Astrocyte of the cerebellum (primary cell): ENCODE results near the gene TTC16.

Source experiments
- DNase-seq: peaks from one replicate; pipeline ENCODE4 v3.0.0-alpha.2; 2011; ENCODE audit warnings: low read depth
- H3K4me3 ChIP-seq: 2 replicates; pipeline ENCODE4 v1.5.1; 2011; ENCODE audit warnings: mild to moderate bottlenecking, low read depth, low read length, moderate library complexity
- in situ Hi-C: cut with HindIII; loops from 2 replicates; pipeline ENCODE4 v1.10.0; 2017; ENCODE audit warnings: low sequenced_read_pairs
- TF ChIP-seq, protein P1 (sequence below): IDR thresholded peaks from 2 replicates; pipeline ENCODE4 v1.5.1; 2012; ENCODE audit warnings: low read length, low read depth, moderate library complexity, mild to moderate bottlenecking; ENCODE audit errors: missing control alignments

TTC16 gene

DNA sequence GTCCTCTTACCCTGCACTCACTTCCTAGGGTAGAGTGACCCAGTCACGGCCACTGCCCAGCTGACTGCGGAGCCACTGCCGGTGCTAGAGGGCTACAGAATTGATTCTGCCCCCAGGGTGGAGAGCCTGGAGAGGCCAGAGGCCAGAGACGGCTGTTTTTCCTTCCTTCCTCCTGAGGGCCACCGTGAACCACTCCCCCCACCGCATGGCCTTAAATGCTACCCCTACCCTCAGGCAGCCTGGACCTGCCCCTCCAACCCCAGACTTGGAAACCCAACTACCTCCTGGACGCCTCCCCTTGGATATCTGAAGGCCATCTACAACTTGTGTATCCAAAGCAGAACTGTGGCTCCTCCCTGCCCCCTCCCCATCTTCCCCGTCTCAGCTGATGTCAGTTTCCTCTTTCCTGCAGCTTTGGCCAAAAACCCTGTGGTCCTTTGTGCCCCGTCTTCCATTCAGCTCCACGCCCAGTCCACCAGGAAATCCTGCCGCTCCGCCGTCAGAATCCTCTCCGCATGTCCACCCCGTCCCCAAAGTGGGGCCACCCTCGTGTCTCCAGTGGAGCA lies 46.3 kb downstream of the TTC16 start:
- TF ChIP-seq, protein P1, sequence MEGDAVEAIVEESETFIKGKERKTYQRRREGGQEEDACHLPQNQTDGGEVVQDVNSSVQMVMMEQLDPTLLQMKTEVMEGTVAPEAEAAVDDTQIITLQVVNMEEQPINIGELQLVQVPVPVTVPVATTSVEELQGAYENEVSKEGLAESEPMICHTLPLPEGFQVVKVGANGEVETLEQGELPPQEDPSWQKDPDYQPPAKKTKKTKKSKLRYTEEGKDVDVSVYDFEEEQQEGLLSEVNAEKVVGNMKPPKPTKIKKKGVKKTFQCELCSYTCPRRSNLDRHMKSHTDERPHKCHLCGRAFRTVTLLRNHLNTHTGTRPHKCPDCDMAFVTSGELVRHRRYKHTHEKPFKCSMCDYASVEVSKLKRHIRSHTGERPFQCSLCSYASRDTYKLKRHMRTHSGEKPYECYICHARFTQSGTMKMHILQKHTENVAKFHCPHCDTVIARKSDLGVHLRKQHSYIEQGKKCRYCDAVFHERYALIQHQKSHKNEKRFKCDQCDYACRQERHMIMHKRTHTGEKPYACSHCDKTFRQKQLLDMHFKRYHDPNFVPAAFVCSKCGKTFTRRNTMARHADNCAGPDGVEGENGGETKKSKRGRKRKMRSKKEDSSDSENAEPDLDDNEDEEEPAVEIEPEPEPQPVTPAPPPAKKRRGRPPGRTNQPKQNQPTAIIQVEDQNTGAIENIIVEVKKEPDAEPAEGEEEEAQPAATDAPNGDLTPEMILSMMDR = no peak
- no peak overlapping the region for H3K4me3 ChIP-seq
- in situ Hi-C loops = loop anchor here (5.0 kb wide), 1 partner anchor 110 kb away; no protein-coding TSS in a partner anchor
- DNase-seq = no peak

DNA sequence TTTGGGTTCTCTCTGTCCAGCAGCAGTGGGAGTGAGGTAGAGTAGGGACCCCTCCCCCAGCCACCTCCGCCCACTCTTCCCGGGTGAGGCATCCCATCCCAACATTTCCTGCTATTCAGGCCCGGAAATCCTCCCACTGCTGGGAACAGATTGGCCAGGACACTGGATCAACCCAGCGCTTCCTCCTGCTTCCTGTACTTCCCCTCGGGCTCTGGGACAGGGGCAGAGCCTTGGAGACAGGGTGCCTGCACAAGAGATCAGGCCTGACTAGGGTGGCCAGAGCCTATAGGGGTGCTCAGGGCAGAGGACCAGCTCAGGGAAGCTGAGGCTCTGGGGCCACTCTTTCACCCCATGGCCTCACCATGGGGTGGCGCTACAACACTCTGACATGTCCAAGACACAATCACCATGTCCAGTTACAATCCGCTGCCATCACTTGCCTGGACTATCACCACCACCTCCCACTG lies 48.1 kb downstream of the TTC16 start:
- in situ Hi-C loops = loop anchor here (5.0 kb wide), 1 partner anchor 108 kb away; no protein-coding TSS in a partner anchor

DNA sequence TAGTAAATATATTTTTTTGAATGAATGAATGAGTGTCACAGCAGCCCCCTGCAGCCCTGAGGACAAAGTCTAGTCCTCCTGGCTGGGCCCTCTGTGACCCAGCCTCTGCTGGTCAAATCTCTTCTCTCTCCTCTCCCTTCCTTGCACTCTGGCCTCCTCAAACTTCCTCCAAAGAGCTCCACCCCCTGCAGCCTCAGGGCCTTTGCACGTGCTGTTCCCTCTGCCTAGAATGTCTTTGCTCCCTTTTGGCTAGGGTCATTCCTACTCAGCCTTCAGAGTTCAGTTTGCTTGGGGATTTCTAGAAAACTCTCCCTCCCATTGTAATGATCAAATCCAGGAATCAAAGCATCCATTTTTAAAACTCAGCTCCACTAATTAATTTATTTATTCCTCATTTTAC lies 49.5 kb downstream of the TTC16 start:
- H3K4me3 ChIP-seq = no peak overlapping the region
- in situ Hi-C loops = no loop called here
- TF ChIP-seq, protein P1 = no peak
- DNase-seq = no peak

More for the DNA sequence above, 48.1 kb downstream of the TTC16 start:
- TF ChIP-seq, protein P1 = no peak
- H3K4me3 ChIP-seq = no peak overlapping the region
- DNase-seq = no peak

DNA sequence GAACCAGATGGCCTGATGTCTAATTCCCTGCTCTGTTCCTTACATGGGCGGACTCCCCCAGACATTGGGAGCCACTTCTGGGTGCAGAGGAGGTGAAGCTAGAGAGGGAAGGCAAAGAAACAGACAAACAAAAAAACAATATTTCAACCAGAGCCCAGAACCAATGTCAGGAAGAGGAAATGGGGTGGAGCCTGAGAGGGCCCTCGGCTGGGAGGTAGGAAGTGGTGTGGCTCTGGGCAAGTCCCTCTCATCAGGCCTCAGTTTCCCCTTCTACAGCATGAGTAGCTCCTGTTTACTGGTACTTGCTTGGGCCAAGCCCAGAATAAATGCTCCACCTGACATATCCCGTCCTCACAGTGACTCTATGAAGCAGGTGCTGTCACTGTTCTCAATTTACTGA lies 51.5 kb downstream of the TTC16 start:
- TF ChIP-seq, protein P1 = no peak
- H3K4me3 ChIP-seq = no peak overlapping the region
- DNase-seq = no peak
- in situ Hi-C loops = no loop called here

GRCh38 chr9:127767909-127768331 lies 52.0 kb downstream of the TTC16 start:
- DNase-seq = no peak
- in situ Hi-C loops = no loop called here
- H3K4me3 ChIP-seq = no peak overlapping the region
- TF ChIP-seq, protein P1 = no peak

- in situ Hi-C loops = no loop called here
- H3K4me3 ChIP-seq = no peak overlapping the region
- TF ChIP-seq, protein P1 = no peak
- DNase-seq = no peak
Observed at GRCh38 chr9:127768698-127769097, 52.8 kb downstream of the TTC16 start.
